Right lobe of liver (tissue), 6 donors: ENCODE measurements around the gene KIF18A. TPM values are rescaled to one million over a fixed set of nuclear protein-coding genes. Genes with fewer than 3 reads are reported as not detected.

Experiments used
- ATAC-seq, 4 donors: fragments of 200-7000 bp; cut with Tn5 transposase; one replicate each; pipeline ENCODE4 v1.9.1; 2020; ENCODE audit warnings: mild to moderate bottlenecking in 4 of 4, moderate library complexity in 4 of 4
- DNase-seq, 3 donors: peaks; one replicate each; pipeline ENCODE4 v3.0.0-alpha.2; 2020
- H3K27ac ChIP-seq, 3 donors: fragments of 200-600 bp; one replicate each; pipeline ENCODE4 v1.8.0; 2022
- H3K27me3 ChIP-seq, 2 donors: fragments of 200-600 bp; one replicate each; pipeline ENCODE4 v1.8.0; 2022
- H3K36me3 ChIP-seq, 4 donors: fragments of 200-600 bp; sonication (generic) in 1 of 4; one replicate each; pipeline versions ENCODE4 v1.5.1 to v1.8.0; 2017 to 2022; ENCODE audit warnings: control low read depth in 1 of 4
- H3K4me1 ChIP-seq, 4 donors: fragments of 200-600 bp; sonication (generic) in 1 of 4; one replicate each; pipeline versions ENCODE4 v1.5.1 to v1.8.0; 2017 to 2022; ENCODE audit warnings: control low read depth in 1 of 4
- H3K4me3 ChIP-seq, 3 donors: fragments of 200-600 bp; one replicate each; pipeline ENCODE4 v1.8.0; 2022
- H3K9me3 ChIP-seq, 4 donors: fragments of 200-600 bp; sonication (generic) in 1 of 4; one replicate each; pipeline versions ENCODE4 v1.5.1 to v1.8.0; 2017 to 2022; ENCODE audit warnings: control low read depth in 1 of 4
- POLR2A ChIP-seq: fragments of 450-650 bp; IDR thresholded peaks from one replicate; pipeline ENCODE4 v1.6.1; 2017; ENCODE audit warnings: antibody characterized with exemption, mild to moderate bottlenecking
- WGBS: methylation state at CpG from one replicate; pipeline ENCODE4 v1.1.6; 2018; ENCODE audit warnings: low coverage, low lambda C conversion rate; ENCODE audit not compliant: insufficient coverage; ENCODE audit errors: missing lambda C conversion rate; 5-methylcytosine and 5-hydroxymethylcytosine counted together
- intact Hi-C, 2 donors: fragments of 100-400 bp; cut with DNase I; formaldehyde crosslinking; loops; one replicate each; pipeline versions ENCODE4 v1.11.2 to v1.14.1; 2022
- total RNA-seq, 6 experiments: library from RNA; depleted of rRNA in 2 of 6; stranded (reverse); fragments of >200 nt in 2 of 6; fragmentation: NEBNext Ultra II Directional in 3 of 6; extraction: Animal tissue kit (Norgen Biotek cat#: 25700) in 3 of 6; gene quantifications; one replicate each; pipeline versions ENCODE4 v1.1.0 to v1.2.4, GENCODE V29; 2016 to 2023
- TF ChIP-seq, protein P1 (sequence below), 4 donors: fragments of 200-600 bp in 3 of 4; fragments of 450-650 bp in 1 of 4; IDR thresholded peaks; one replicate each; pipeline versions ENCODE4 v1.5.1 to v1.8.0; 2016 to 2022; ENCODE audit warnings: antibody characterized with exemption in 4 of 4, mild to moderate bottlenecking in 2 of 4
- donor health status: DM: no; HTN: yes; CAD: no.
- donor health status: DM: no; HTN: no; CAD: no.
- donor health status: DM: no; HTN: no; CAD: no.
- donor health status: DM: no; HTN: yes; CAD: no.
- donor health status: DM: no; HTN: yes; CAD: no.

KIF18A gene
- total RNA-seq, 6 experiments from 2014 or later: 0.11 to 0.81 (median 0.23) TPM

DNA sequence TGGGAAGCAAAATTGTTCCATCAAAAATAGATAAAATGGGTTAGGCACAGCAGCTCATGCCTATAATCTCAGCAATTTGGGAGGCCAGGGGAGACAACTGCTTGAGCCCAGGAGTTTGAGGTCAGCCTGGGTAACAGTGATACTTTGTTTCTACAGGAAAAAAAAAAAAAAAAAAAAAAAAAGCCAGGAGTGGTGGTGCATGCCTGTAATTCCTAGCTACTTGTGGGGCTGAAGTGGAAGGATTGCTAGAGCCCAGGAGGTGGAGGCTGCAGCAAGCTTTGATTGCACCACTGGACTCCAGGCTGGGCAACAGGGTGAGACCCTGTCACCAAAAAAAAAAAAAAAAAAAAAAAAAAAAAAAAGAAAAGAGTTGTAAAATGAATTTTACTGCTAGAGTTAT, 49.6 kb downstream of the KIF18A start:
- Histone ChIP-seq H3K9me3 (no peaks in the 10 kb centered on the region), H3K27ac (no peak overlapping the region), H3K27me3 (no peaks in the 10 kb centered on the region), H3K36me3 (no peaks in the 10 kb centered on the region), H3K4me1 (no peaks in the 10 kb centered on the region), H3K4me3 (no peak overlapping the region)
- no peak for ATAC-seq
- DNase-seq: no peak
- no peak for TF ChIP-seq POLR2A
- TF ChIP-seq, protein P1, sequence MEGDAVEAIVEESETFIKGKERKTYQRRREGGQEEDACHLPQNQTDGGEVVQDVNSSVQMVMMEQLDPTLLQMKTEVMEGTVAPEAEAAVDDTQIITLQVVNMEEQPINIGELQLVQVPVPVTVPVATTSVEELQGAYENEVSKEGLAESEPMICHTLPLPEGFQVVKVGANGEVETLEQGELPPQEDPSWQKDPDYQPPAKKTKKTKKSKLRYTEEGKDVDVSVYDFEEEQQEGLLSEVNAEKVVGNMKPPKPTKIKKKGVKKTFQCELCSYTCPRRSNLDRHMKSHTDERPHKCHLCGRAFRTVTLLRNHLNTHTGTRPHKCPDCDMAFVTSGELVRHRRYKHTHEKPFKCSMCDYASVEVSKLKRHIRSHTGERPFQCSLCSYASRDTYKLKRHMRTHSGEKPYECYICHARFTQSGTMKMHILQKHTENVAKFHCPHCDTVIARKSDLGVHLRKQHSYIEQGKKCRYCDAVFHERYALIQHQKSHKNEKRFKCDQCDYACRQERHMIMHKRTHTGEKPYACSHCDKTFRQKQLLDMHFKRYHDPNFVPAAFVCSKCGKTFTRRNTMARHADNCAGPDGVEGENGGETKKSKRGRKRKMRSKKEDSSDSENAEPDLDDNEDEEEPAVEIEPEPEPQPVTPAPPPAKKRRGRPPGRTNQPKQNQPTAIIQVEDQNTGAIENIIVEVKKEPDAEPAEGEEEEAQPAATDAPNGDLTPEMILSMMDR (IDR thresholded peaks at IDR 0.05): no peak
- intact Hi-C loops: no loop called here

DNA sequence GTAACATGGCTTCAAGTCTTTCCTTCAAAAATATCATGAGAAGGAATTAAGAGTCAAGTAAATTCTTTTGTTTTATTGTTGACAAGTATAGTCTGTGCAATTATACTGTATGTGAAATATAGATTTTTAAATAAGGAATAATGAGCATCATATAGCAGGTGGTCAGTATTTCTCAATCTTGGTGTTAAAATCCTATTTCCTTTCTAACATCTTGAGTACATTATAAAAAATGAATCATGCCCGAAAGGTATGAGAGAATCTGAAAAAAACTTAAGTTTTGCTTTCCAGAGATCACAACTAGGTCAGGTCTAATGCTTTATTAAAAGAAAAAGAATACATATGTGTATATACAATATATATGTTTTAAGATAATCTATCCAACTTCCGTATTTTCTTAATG, 53.1 kb downstream of the KIF18A start:
- 94% methylated on average over 2 of the region's 2 CpGs for WGBS
- no peak for ATAC-seq

DNA sequence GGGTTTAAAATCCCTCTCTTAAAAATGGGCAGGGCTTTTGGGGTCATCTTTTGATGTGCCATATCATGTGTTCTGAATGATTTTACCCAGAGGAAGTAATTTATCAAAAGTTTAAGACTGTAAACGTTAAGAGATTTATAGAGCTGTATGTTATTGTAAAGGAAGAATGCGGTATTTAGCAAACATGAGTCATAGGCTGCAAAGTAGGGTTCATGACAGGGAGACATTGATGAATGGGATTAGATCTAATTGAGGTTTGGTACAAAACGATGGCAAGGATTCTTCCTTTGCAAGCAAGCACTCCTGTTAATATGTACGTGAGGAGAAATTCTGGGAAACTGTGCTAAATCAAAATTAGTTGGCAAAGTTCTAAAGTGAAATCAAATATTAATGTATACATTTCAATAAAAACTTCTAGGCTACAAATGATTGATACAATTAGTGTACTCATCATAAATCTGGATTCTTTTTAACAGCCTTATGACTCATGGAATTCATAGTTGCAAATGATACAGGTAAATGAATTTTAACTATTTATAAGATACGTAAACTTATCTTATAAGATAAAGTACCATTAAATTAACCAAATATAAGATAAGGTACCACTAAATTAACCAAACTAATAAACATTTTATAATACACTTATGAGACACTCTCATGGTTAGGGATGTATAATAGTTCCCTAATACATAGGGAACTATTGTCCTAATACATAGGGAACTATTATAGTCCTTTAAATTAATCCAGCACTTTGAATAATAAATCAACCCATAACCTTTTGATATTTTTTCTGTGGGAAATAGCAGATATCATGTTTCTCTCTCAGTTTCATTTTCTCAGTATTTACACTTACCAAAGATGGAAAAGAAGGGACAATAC, 58.4 kb downstream of the KIF18A start:
- Histone ChIP-seq H3K27me3 (no peaks in the 10 kb centered on the region), H3K9me3 (no peaks in the 10 kb centered on the region), H3K27ac (no peak overlapping the region), H3K4me3 (no peak overlapping the region), H3K4me1 (no peaks in the 10 kb centered on the region), H3K36me3 (no peaks in the 10 kb centered on the region)
- ATAC-seq (no peak), DNase-seq (no peak)
- no peak for TF ChIP-seq POLR2A
- TF ChIP-seq, protein P1 (IDR thresholded peaks at IDR 0.05): no peak
- 69% methylated on average over 5 of the region's 5 CpGs for WGBS
- intact Hi-C loops: no loop called here

More for the DNA sequence above, 53.1 kb downstream of the KIF18A start:
- intact Hi-C loops: no loop called here
- Histone ChIP-seq H3K27ac (no peak overlapping the region), H3K4me3 (no peak overlapping the region), H3K27me3 (no peaks in the 10 kb centered on the region), H3K36me3 (no peaks in the 10 kb centered on the region), H3K9me3 (no peaks in the 10 kb centered on the region), H3K4me1 (no peaks in the 10 kb centered on the region)
- TF ChIP-seq POLR2A: no peak
- TF ChIP-seq, protein P1 (IDR thresholded peaks at IDR 0.05): no peak
- DNase-seq: no peak

DNA sequence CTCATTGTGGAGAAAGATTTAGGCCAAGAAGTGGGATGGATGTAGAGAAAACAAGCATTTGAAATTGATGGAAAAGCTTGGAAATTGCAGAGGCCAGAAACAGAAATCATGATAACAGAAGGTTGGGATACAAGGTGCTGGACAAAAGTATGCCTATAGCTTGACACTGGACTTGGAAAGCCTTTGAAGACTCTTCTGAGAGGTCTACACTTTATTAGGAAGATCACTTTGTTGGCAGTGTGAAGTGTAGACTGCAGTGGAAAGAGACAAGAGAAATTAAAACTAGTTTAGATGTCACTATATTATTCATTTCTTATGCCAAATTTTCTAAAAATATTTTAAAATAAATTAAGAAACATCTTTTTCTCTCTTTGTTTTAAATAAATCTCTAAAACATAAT, 59.1 kb downstream of the KIF18A start:
- no peaks in the 10 kb centered on the region for H3K27me3 ChIP-seq
- DNase-seq: no peak
- intact Hi-C loops: no loop called here
- no peaks in the 10 kb centered on the region for H3K36me3 ChIP-seq
- no peaks in the 10 kb centered on the region for H3K4me1 ChIP-seq
- no peak overlapping the region for H3K4me3 ChIP-seq
- no peak for ATAC-seq
- H3K27ac ChIP-seq: no peak overlapping the region
- no peaks in the 10 kb centered on the region for H3K9me3 ChIP-seq
- TF ChIP-seq POLR2A: no peak
- TF ChIP-seq, protein P1 (IDR thresholded peaks at IDR 0.05): no peak
